GM12874 (cell line): Measurements from ENCODE around the gene MCF2L2.

Experiments
- CTCF ChIP-seq: IDR thresholded peaks from 2 replicates; pipeline ENCODE4 v1.5.1; 2011; ENCODE audit warnings: low read depth, mild to moderate bottlenecking, control low read depth, low read length, moderate library complexity; ENCODE audit not compliant: insufficient read depth

MCF2L2 gene

DNA sequence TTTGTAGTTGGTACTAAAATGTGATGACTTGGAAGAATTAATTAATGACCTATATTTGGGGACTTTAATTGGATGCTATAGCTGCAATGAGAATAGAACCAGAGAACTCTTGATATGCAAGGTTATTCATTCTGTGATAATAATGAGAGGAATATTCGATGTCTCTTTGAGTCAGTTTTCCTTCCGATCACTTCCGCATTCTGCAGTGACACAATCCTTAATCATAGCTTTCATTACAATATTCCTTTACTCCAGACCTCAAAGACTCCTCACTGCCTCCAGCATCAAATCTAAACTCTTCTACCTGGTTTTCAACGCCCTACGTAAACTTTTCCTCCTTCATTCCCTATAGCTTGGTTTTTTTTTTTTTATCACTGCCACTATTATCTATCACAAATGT lies 153.8 kb downstream of the MCF2L2 start:
- no peak for TF ChIP-seq CTCF

- TF ChIP-seq CTCF: no peak
Observed at GRCh38 chr3:183272791-183273190, 155.6 kb downstream of the MCF2L2 start.

GRCh38 chr3:183272142-183272541 lies 156.3 kb downstream of the MCF2L2 start:
- TF ChIP-seq CTCF: no peak

DNA sequence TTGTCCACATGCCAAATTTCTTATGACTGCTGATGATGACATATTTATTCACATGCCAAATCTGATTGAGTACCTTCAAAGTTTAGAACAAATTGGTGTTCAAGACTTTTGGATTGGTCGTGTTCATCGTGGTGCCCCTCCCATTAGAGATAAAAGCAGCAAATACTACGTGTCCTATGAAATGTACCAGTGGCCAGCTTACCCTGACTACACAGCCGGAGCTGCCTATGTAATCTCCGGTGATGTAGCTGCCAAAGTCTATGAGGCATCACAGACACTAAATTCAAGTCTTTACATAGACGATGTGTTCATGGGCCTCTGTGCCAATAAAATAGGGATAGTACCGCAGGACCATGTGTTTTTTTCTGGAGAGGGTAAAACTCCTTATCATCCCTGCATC lies 158.1 kb downstream of the MCF2L2 start:
- no peak for TF ChIP-seq CTCF

DNA sequence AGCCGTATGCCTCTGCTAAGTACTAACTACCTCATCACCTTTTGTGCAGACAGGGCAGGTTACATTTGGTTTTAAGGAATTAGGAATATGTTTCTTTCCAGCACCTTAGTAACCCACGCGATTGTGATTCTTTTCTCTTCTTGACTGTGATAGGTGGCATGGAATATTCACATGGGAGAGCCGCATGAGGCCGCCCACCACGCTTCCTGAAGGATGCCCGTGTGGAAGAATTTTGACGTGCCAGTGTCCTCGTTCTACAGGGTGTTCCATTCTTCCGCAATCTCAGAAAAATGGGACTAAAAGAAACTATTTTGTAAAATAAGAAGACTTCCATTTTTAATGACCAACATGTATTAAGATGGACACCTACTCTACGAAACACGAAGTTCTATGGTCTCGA lies 159.1 kb downstream of the MCF2L2 start:
- TF ChIP-seq CTCF: no peak

- TF ChIP-seq CTCF: no peak
Observed at GRCh38 chr3:183268366-183268765, 160.1 kb downstream of the MCF2L2 start.

GRCh38 chr3:183267140-183267539 lies 161.3 kb downstream of the MCF2L2 start:
- no peak for TF ChIP-seq CTCF

GRCh38 chr3:183266454-183266853 lies 162.0 kb downstream of the MCF2L2 start:
- TF ChIP-seq CTCF: no peak
